IMR-90 (cell line): ENCODE results near the gene METRNL. TPM values are rescaled to one million over a fixed set of nuclear protein-coding genes. Genes with fewer than 3 reads are reported as not detected.
A peak's percentile ranks its signal among the peaks of the same experiment; 100 is the strongest.

Experiments
- ATAC-seq: fragments of 200-7000 bp; cut with Tn5 transposase; 2 replicates; pipeline ENCODE4 v1.9.1; 2020; ENCODE audit warnings: low read depth, mild to moderate bottlenecking, moderate library complexity
- BruUV-seq: library from RNA; stranded (reverse); fragments of 400-500 nt; replicated peaks from 2 replicates; lab custom pipeline; 2021; lab: Mats Ljungman, UMichigan
- CTCF ChIA-PET: fragments of 300-600 bp; formaldehyde crosslinking; extraction: SDS; loops from one replicate; lab custom pipeline; 2021; ENCODE audit warnings: antibody characterized with exemption; lab: Yijun Ruan, JAX
- POLR2A ChIA-PET: fragments of 300-600 bp; sonication (Branson Sonifier 250); formaldehyde crosslinking; loops from one replicate; lab custom pipeline; 2022; ENCODE audit warnings: antibody characterized with exemption; ENCODE audit not compliant: unreplicated experiment; lab: Charles Lee
- DNase-seq: peaks from one replicate; pipeline ENCODE4 v3.0.0; 2013
- H2AFZ ChIP-seq: replicated peaks from 2 replicates; pipeline ENCODE3; 2013; ENCODE audit warnings: low read length, mild to moderate bottlenecking; ENCODE audit not compliant: poor library complexity
- H2AK5ac ChIP-seq: 2 replicates; pipeline ENCODE4 v1.6.1; 2013; ENCODE audit warnings: low read depth, low read length, inconsistent platforms
- H2AK9ac ChIP-seq: replicated peaks from 2 replicates; pipeline ENCODE3; 2013; ENCODE audit warnings: mild to moderate bottlenecking, low read depth, low read length, moderate library complexity; ENCODE audit not compliant: poor library complexity
- H2BK120ac ChIP-seq: 2 replicates; pipeline ENCODE4 v1.6.1; 2013; ENCODE audit warnings: low read depth, low read length, inconsistent platforms
- H2BK15ac ChIP-seq: 3 replicates; pipeline ENCODE4 v1.6.1; 2013; ENCODE audit warnings: low read depth, low read length, inconsistent platforms
- H2BK20ac ChIP-seq: 2 replicates; pipeline ENCODE4 v1.6.1; 2013; ENCODE audit warnings: low read depth, mild to moderate bottlenecking, inconsistent platforms, low read length, moderate library complexity
- H2BK5ac ChIP-seq: 2 replicates; pipeline ENCODE4 v1.6.1; 2013; ENCODE audit warnings: mild to moderate bottlenecking, low read depth, low read length, inconsistent platforms; ENCODE audit not compliant: poor library complexity, severe bottlenecking
- H3K14ac ChIP-seq: replicated peaks from 2 replicates; pipeline ENCODE4 v1.6.1; 2013; ENCODE audit warnings: low read depth, low read length, inconsistent platforms
- H3K18ac ChIP-seq: 2 replicates; pipeline ENCODE4 v1.6.1; 2013; ENCODE audit warnings: low read depth, low read length, control low read depth
- H3K23ac ChIP-seq: 2 replicates; pipeline ENCODE4 v1.6.1; 2013; ENCODE audit warnings: low read depth, low read length, inconsistent platforms
- H3K27ac ChIP-seq: 2 replicates; pipeline ENCODE4 v1.5.1; 2013; ENCODE audit warnings: mild to moderate bottlenecking, control low read depth, low read length; ENCODE audit not compliant: insufficient read depth
- H3K27me3 ChIP-seq: 2 replicates; pipeline ENCODE4 v1.6.1; 2013; ENCODE audit warnings: low read length; ENCODE audit not compliant: control insufficient read depth, insufficient read depth
- H3K36me3 ChIP-seq: 2 replicates; pipeline ENCODE4 v1.6.1; 2013; ENCODE audit warnings: low read length, mixed read lengths; ENCODE audit not compliant: control insufficient read depth, insufficient read depth
- H3K4ac ChIP-seq: 2 replicates; pipeline ENCODE4 v1.6.1; 2013; ENCODE audit warnings: low read depth, low read length, inconsistent platforms
- H3K4me1 ChIP-seq: 2 replicates; pipeline ENCODE4 v1.6.1; 2013; ENCODE audit warnings: low read length, mixed read lengths; ENCODE audit not compliant: control insufficient read depth, insufficient read depth
- H3K4me2 ChIP-seq: 2 replicates; pipeline ENCODE4 v1.6.1; 2013; ENCODE audit warnings: low read depth, mild to moderate bottlenecking, control low read depth, low read length, moderate library complexity
- H3K4me3 ChIP-seq: 2 replicates; pipeline ENCODE4 v1.5.1; 2013; ENCODE audit warnings: low read depth, mild to moderate bottlenecking, control low read depth, low read length, moderate library complexity; ENCODE audit not compliant: insufficient read depth
- H3K56ac ChIP-seq: 2 replicates; pipeline ENCODE4 v1.6.1; 2013; ENCODE audit warnings: low read length, inconsistent platforms; ENCODE audit not compliant: insufficient read depth; ENCODE audit errors: extremely low read depth
- H3K79me1 ChIP-seq, 2 experiments: 2 replicates each; pipeline ENCODE4 v1.6.1; 2013; ENCODE audit warnings: low read length in 2 of 2, inconsistent platforms in 1 of 2, low read depth in 1 of 2
- H3K9ac ChIP-seq: 2 replicates; pipeline ENCODE4 v1.6.1; 2013; ENCODE audit warnings: low read depth, low read length, control low read depth
- H3K9me1 ChIP-seq: 2 replicates; pipeline ENCODE4 v1.6.1; 2013; ENCODE audit warnings: low read length, inconsistent platforms; ENCODE audit not compliant: insufficient read depth
- H3K9me3 ChIP-seq: 2 replicates; pipeline ENCODE4 v1.6.1; 2013; ENCODE audit warnings: low read length; ENCODE audit not compliant: control insufficient read depth, insufficient read depth
- H4K20me1 ChIP-seq: 2 replicates; pipeline ENCODE4 v1.6.1; 2013; ENCODE audit warnings: low read length, inconsistent platforms; ENCODE audit not compliant: insufficient read depth
- H4K5ac ChIP-seq: 2 replicates; pipeline ENCODE4 v1.6.1; 2013; ENCODE audit warnings: mild to moderate bottlenecking, low read depth, low read length, control low read depth
- H4K8ac ChIP-seq, 2 experiments: 2 replicates each; pipeline ENCODE4 v1.6.1; 2013; ENCODE audit warnings: low read depth in 2 of 2, low read length in 2 of 2, control low read depth in 1 of 2, inconsistent platforms in 1 of 2
- H4K91ac ChIP-seq: 2 replicates; pipeline ENCODE4 v1.6.1; 2013; ENCODE audit warnings: low read depth, low read length, inconsistent platforms; ENCODE audit not compliant: insufficient read depth
- CHD1 ChIP-seq: IDR thresholded peaks from 2 replicates; pipeline ENCODE4 v1.6.1; 2012; ENCODE audit warnings: low read depth, low read length, improper control_type of control experiment
- RFX5 ChIP-seq: IDR thresholded peaks from 2 replicates; pipeline ENCODE4 v1.8.0; 2012; ENCODE audit warnings: low read depth, mild to moderate bottlenecking, low read length, moderate library complexity
- USF2 ChIP-seq: fragments of 150-350 bp; IDR thresholded peaks from 2 replicates; pipeline ENCODE4 v1.6.1; 2017; ENCODE audit warnings: mild to moderate bottlenecking, antibody characterized with exemption, low read length, low read depth
- WGBS, 2 experiments: methylation state at CpG; one replicate each; pipeline versions ENCODE4 v1.1.5 to v1.1.7; 2013; ENCODE audit warnings: missing lambda C conversion rate in 2 of 2; ENCODE audit not compliant: insufficient read length in 1 of 2; ENCODE audit errors: extremely low coverage in 2 of 2; 5-methylcytosine and 5-hydroxymethylcytosine counted together
- dilution Hi-C: fragments of 300-500 bp; cut with HindIII; formaldehyde crosslinking; loops from one replicate; pipeline ENCODE4 v1.14.3; 2018; ENCODE audit warnings: low sequenced_read_pairs; ENCODE audit not compliant: unreplicated experiment
- in situ Hi-C: fragments of 300-500 bp; cut with MboI; formaldehyde crosslinking; loops from 3 replicates; pipeline ENCODE4 v1.14.3; 2019; ENCODE audit warnings: low sequenced_read_pairs, inconsistent platforms, mixed read lengths
- intact Hi-C: fragments of 100-400 bp; cut with micrococcal nuclease; formaldehyde crosslinking; loops from 2 replicates; pipeline ENCODE4 v1.10.0; 2022
- polyA plus RNA-seq, 3 experiments: library from polyadenylated mRNA; depleted of rRNA; stranded (reverse); fragments of >200 nt; gene quantifications; 2 replicates each; pipeline ENCODE4 v1.2.3, GENCODE V29; 2012; ENCODE audit warnings: low replicate concordance in 1 of 3
- total RNA-seq: library from RNA; depleted of rRNA; stranded (reverse); fragments of >200 nt; gene quantifications from 2 replicates; pipeline ENCODE4 v1.2.3, GENCODE V29; 2012

The METRNL gene
- total and polyA plus RNA-seq, 2 of the 4 experiments (the other 2 are of a cell fraction) = 17.9 to 48.2 TPM

GRCh38 chr17:83081684-83082201 lies 2.3 kb downstream of the METRNL start:
- CTCF ChIA-PET = no interaction called here

More at GRCh38 chr17:83081684-83082201, 2.3 kb downstream of the METRNL start:
- Histone ChIP-seq H3K4ac (peak overlapping the region; percentile 99), H3K4me3 (peak overlapping the region; percentile 64), H3K4me1 (peaks cover 50% of the 10 kb centered on the region), H3K4me2 (peak overlapping the region; percentile 68), H4K91ac (peak overlapping the region; percentile 78), H4K20me1 (peaks cover 56% of the 10 kb centered on the region), H2BK15ac (peak overlapping the region; percentile 70; the same call in 1 of the 3 replicates), H3K9ac (peak overlapping the region; percentile 69), H2AFZ (peak overlapping the region; percentile 61), H2BK5ac (peak overlapping the region; percentile 99), H2AK5ac (peak overlapping the region; percentile 92), H3K23ac (peak overlapping the region; percentile 98), H3K56ac (no peak overlapping the region; the same call in 1 of the 2 replicates), H3K9me3 (no peaks in the 10 kb centered on the region), H2AK9ac (peak overlapping the region; percentile 95), H3K27me3 (peaks cover 9% of the 10 kb centered on the region; the same call in 1 of the 2 replicates), H3K18ac (no peak overlapping the region), H3K14ac (peak overlapping the region; percentile 74), H4K5ac (peak overlapping the region; percentile 56), H3K9me1 (peaks cover 40% of the 10 kb centered on the region), H3K27ac (peak overlapping the region; percentile 42), H2BK120ac (peak overlapping the region; percentile 96), H3K36me3 (peaks cover 24% of the 10 kb centered on the region; the same call in 1 of the 2 replicates), H3K79me1 (peaks cover 4 to 49% of the 10 kb centered on the region in 2 experiments; a peak in 2 of 4 replicates), H4K8ac (peak overlapping the region; percentile 24 to 57; a peak in 2 of 4 replicates), H2BK20ac (peak overlapping the region; percentile 67; the same call in 1 of the 2 replicates)
- BruUV-seq = no TSS peak
- ATAC-seq (no peak), DNase-seq (peak; percentile 43)
- dilution Hi-C loops (no loop called here), intact Hi-C loops (loop anchor here (1.0 kb wide), 1 partner anchor 299 kb away; no protein-coding TSS in a partner anchor), in situ Hi-C loops (no loop called here)
- 55% methylated on average over 18 of the region's 23 CpGs; no CpG with 5 or more reads in 1 of the 2 experiments for WGBS, 2 experiments
- POLR2A ChIA-PET = no interaction called here
- TF ChIP-seq RFX5 = no peak
- TF ChIP-seq CHD1 = no peak
- TF ChIP-seq USF2 = no peak
